Measurements from ENCODE around the gene TRPM1. TPM values are rescaled to one million over a fixed set of nuclear protein-coding genes. Genes with fewer than 3 reads are reported as not detected.
"Not testable (repeated sequence)": the region's sequence is repeated elsewhere in the genome, so short reads cannot be mapped to it uniquely, and the experiment has no call there.

TRPM1 gene
- total and polyA plus RNA-seq, 3 donors from 2014 or later, result 3.6 to 4.4 (median 4.4) TPM

GRCh38 chr15:31088672-31089367 is 12.7 kb downstream of the TRPM1 start:
- intact Hi-C loops (cut with DNase I; ENCODE audit: low total_unique reads), result no loop called here
- Histone ChIP-seq H3K4me3 (peak overlapping the region in 1 of 2 donors; percentile 2), H3K4me1 (no peaks in the 10 kb centered on the region), H3K9me3 (no peaks in the 10 kb centered on the region), H3K27ac (no peak overlapping the region), H3K36me3 (ENCODE audit: low read depth, missing control alignments) (no peaks in the 10 kb centered on the region), H3K27me3 (no peaks in the 10 kb centered on the region)
- WGBS, 2 donors, result 60 to 82% methylated on average over 21 of the region's 21 CpGs
- no peak for TF ChIP-seq CTCF (IDR thresholded peaks at IDR 0.05)
- no peak for TF ChIP-seq POLR2A (IDR thresholded peaks at IDR 0.05)
- peak; percentile 26 for DNase-seq

DNA sequence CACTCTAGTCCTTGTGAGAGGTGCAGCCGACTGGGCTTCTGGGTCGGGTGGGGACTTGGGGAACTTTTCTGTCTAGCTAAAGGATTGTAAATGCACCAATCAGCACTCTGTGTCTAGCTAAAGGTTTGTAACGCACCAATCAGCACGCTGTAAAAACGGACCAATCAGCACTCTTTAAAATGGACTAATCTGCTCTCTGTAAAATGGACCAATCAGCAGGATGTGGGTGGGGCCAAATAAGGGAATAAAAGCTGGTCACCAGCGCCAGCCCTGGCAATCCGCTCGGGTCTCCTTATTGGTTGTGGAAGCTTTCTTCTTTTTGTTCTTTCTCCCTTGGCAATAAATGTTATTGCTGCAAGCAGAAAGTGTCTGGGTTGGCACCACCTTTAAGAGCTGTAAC is 13.5 kb downstream of the TRPM1 start:
- peak overlapping the region; percentile 2 for H3K4me3 ChIP-seq
- 59 to 71% methylated on average over 8 of the region's 8 CpGs for WGBS, 2 donors
- H3K27me3 ChIP-seq; H3K27ac ChIP-seq; H3K4me1 ChIP-seq; H3K9me3 ChIP-seq; intact Hi-C loops (cut with DNase I; ENCODE audit: low total_unique reads); H3K36me3 ChIP-seq (ENCODE audit: low read depth, missing control alignments): not testable (repeated sequence)
- peak; percentile 75 for DNase-seq

DNA sequence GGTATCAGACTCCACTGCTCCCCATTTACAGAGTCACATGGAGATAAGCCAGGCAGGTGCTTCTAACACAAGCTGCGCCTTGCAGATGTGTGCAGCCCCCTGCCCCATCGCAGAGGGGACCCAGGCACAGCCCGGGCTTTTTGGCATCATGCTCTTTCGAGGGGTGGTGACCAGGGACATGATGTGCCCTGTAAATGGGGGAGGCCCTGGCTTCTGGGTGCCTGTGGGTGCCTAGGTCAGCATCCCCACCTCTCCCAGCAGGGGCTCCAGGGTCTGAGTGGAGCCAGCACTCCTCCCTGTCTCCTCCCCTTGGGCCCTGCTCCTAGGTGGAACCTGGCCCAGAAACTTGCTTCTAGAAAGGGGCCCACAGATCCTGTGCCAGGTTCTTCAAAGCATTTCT is 15.2 kb downstream of the TRPM1 start:
- WGBS, 2 donors, result 84 to 95% methylated on average over 4 of the region's 4 CpGs
- Histone ChIP-seq H3K36me3 (ENCODE audit: low read depth, missing control alignments) (no peaks in the 10 kb centered on the region), H3K27ac (no peak overlapping the region), H3K4me3 (no peak overlapping the region), H3K27me3 (no peaks in the 10 kb centered on the region), H3K4me1 (no peaks in the 10 kb centered on the region), H3K9me3 (no peaks in the 10 kb centered on the region)
- no peak for DNase-seq
- intact Hi-C loops (cut with DNase I; ENCODE audit: low total_unique reads), result no loop called here
- TF ChIP-seq POLR2A (IDR thresholded peaks at IDR 0.05), result no peak
- TF ChIP-seq CTCF (IDR thresholded peaks at IDR 0.05), result no peak

- H3K4me1 ChIP-seq, result no peaks in the 10 kb centered on the region
- no peak overlapping the region for H3K27ac ChIP-seq
- WGBS, 2 donors, result 91% methylated on average over 7 of the region's 7 CpGs
- H3K27me3 ChIP-seq, result no peaks in the 10 kb centered on the region
- intact Hi-C loops (cut with DNase I; ENCODE audit: low total_unique reads), result no loop called here
- no peak overlapping the region for H3K4me3 ChIP-seq
- no peaks in the 10 kb centered on the region for H3K9me3 ChIP-seq
- H3K36me3 ChIP-seq (ENCODE audit: low read depth, missing control alignments), result no peaks in the 10 kb centered on the region
- TF ChIP-seq CTCF (IDR thresholded peaks at IDR 0.05), result no peak
- TF ChIP-seq POLR2A (IDR thresholded peaks at IDR 0.05), result no peak
- DNase-seq, result no peak
Observed at GRCh38 chr15:31085359-31085758, 16.2 kb downstream of the TRPM1 start.

DNA sequence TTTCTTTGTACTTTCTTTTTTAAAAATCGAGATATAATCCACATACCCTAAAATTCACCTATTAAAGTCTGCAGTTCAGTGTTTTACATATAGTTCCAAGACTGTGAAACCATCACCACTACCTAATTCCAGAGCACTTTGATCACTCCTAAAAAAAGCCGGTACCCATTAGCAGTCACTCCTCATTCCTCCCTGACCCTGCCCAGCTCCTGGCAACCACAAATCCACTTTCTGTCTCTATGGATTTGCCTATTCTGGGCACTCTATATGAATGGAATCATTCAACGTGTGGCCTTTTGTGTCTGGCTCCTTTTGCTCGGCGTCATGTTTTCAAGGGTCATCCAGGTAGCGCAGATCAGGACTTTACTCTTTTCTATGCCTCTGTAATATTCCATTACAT is 17.3 kb downstream of the TRPM1 start:
- intact Hi-C loops (cut with DNase I; ENCODE audit: low total_unique reads), result no loop called here
- Histone ChIP-seq H3K36me3 (ENCODE audit: low read depth, missing control alignments) (no peaks in the 10 kb centered on the region), H3K27ac (no peak overlapping the region), H3K9me3 (no peaks in the 10 kb centered on the region), H3K27me3 (no peaks in the 10 kb centered on the region), H3K4me1 (no peaks in the 10 kb centered on the region), H3K4me3 (no peak overlapping the region)
- 89 to 94% methylated on average over 6 of the region's 6 CpGs for WGBS, 2 donors
- DNase-seq, result no peak
- TF ChIP-seq CTCF (IDR thresholded peaks at IDR 0.05) (no peak), POLR2A (IDR thresholded peaks at IDR 0.05) (no peak)
